ENCODE measurements around the gene SREK1. TPM values are rescaled to one million over a fixed set of nuclear protein-coding genes. Genes with fewer than 3 reads are reported as not detected.

SREK1 gene
- total RNA-seq, 1 donor from 2014 or later: 70.3 TPM

GRCh38 chr5:66143473-66144073, 527 bp upstream of the SREK1 start:
- H3K4me1 Mint-ChIP-seq: peaks cover 33% of the 10 kb centered on the region
- peak overlapping the region; percentile 99 for H3K27ac Mint-ChIP-seq
- H3K4me3 Mint-ChIP-seq: peak overlapping the region; percentile 97
- H3K36me3 Mint-ChIP-seq (ENCODE audit: low read depth): peaks cover 7% of the 10 kb centered on the region
- intact Hi-C loops (cut with micrococcal nuclease): loop anchor here (1.0 to 10.0 kb wide), 10 partner anchors 26 to 1375 kb away; partner anchors contain the start of genes ADAMTS6, CENPK, CWC27 and PPWD1
- peak; percentile 62 for DNase-seq
- no peaks in the 10 kb centered on the region for H3K9me3 Mint-ChIP-seq
- no peaks in the 10 kb centered on the region for H3K27me3 Mint-ChIP-seq

GRCh38 chr5:66144834-66145390, 812 bp downstream of the SREK1 start:
- peak overlapping the region; percentile 99 for H3K27ac Mint-ChIP-seq
- intact Hi-C loops (cut with micrococcal nuclease): loop anchor here (1.0 to 10.0 kb wide), 10 partner anchors 24 to 1376 kb away; partner anchors contain the start of genes ADAMTS6, CENPK, CWC27 and PPWD1
- peaks cover 31% of the 10 kb centered on the region for H3K4me1 Mint-ChIP-seq
- no peak for DNase-seq
- peak overlapping the region; percentile 97 for H3K4me3 Mint-ChIP-seq
- peaks cover 14% of the 10 kb centered on the region for H3K36me3 Mint-ChIP-seq (ENCODE audit: low read depth)
- no peaks in the 10 kb centered on the region for H3K9me3 Mint-ChIP-seq
- no peaks in the 10 kb centered on the region for H3K27me3 Mint-ChIP-seq

- intact Hi-C loops (cut with micrococcal nuclease): loop anchor here (2.0 to 10.0 kb wide), 6 partner anchors 71 to 1377 kb away; partner anchors contain the start of genes ADAMTS6, CWC27 and SREK1IP1
- no peak for DNase-seq
- peaks cover 36% of the 10 kb centered on the region for H3K4me1 Mint-ChIP-seq
- no peaks in the 10 kb centered on the region for H3K9me3 Mint-ChIP-seq
- peak overlapping the region; percentile 97 for H3K4me3 Mint-ChIP-seq
- no peaks in the 10 kb centered on the region for H3K27me3 Mint-ChIP-seq
- peaks cover 20% of the 10 kb centered on the region for H3K36me3 Mint-ChIP-seq (ENCODE audit: low read depth)
- H3K27ac Mint-ChIP-seq: peak overlapping the region; percentile 88
These were observed 1.6 kb downstream of the SREK1 start for GRCh38 chr5:66145737-66146136.

GRCh38 chr5:66149950-66150349, 5.8 kb downstream of the SREK1 start:
- H3K4me3 Mint-ChIP-seq: no peak overlapping the region
- intact Hi-C loops (cut with micrococcal nuclease): loop anchor here (10.0 kb wide), 4 partner anchors 75 to 675 kb away; partner anchors contain the start of gene ADAMTS6
- H3K36me3 Mint-ChIP-seq (ENCODE audit: low read depth): peaks cover 30% of the 10 kb centered on the region
- no peaks in the 10 kb centered on the region for H3K27me3 Mint-ChIP-seq
- no peak for DNase-seq
- no peaks in the 10 kb centered on the region for H3K9me3 Mint-ChIP-seq
- H3K27ac Mint-ChIP-seq: peak overlapping the region; percentile 23
- peaks cover 38% of the 10 kb centered on the region for H3K4me1 Mint-ChIP-seq

GRCh38 chr5:66151030-66151429, 6.9 kb downstream of the SREK1 start:
- H3K4me3 Mint-ChIP-seq: peak overlapping the region; percentile 21
- no peak for DNase-seq

GRCh38 chr5:66151491-66151890, 7.4 kb downstream of the SREK1 start:
- Mint-ChIP-seq H3K9me3 (no peaks in the 10 kb centered on the region), H3K4me3 (peak overlapping the region; percentile 21), H3K27ac (peak overlapping the region; percentile 82), H3K36me3 (ENCODE audit: low read depth) (peaks cover 37% of the 10 kb centered on the region), H3K4me1 (peaks cover 30% of the 10 kb centered on the region), H3K27me3 (no peaks in the 10 kb centered on the region)
- intact Hi-C loops (cut with micrococcal nuclease): no loop called here
- DNase-seq: no peak

More at GRCh38 chr5:66151030-66151429, 6.9 kb downstream of the SREK1 start:
- H3K36me3 Mint-ChIP-seq (ENCODE audit: low read depth): peaks cover 33% of the 10 kb centered on the region
- intact Hi-C loops (cut with micrococcal nuclease): no loop called here
- no peaks in the 10 kb centered on the region for H3K9me3 Mint-ChIP-seq
- H3K4me1 Mint-ChIP-seq: peaks cover 34% of the 10 kb centered on the region
- no peaks in the 10 kb centered on the region for H3K27me3 Mint-ChIP-seq
- peak overlapping the region; percentile 82 for H3K27ac Mint-ChIP-seq

GRCh38 chr5:66157046-66157445, 12.9 kb downstream of the SREK1 start:
- Mint-ChIP-seq H3K27me3 (no peaks in the 10 kb centered on the region), H3K4me3 (no peak overlapping the region), H3K27ac (no peak overlapping the region), H3K36me3 (ENCODE audit: low read depth) (peaks cover 39% of the 10 kb centered on the region), H3K9me3 (no peaks in the 10 kb centered on the region), H3K4me1 (peaks cover 4% of the 10 kb centered on the region)
- DNase-seq: no peak
- intact Hi-C loops (cut with micrococcal nuclease): no loop called here

GRCh38 chr5:66161356-66161755, 17.3 kb downstream of the SREK1 start:
- H3K4me3 Mint-ChIP-seq: no peak overlapping the region
- H3K4me1 Mint-ChIP-seq: peaks cover 11% of the 10 kb centered on the region
- intact Hi-C loops (cut with micrococcal nuclease): loop anchor here (10.0 kb wide), 1 partner anchor 1043 kb away; no protein-coding TSS in a partner anchor
- DNase-seq: no peak
- no peaks in the 10 kb centered on the region for H3K9me3 Mint-ChIP-seq
- H3K27ac Mint-ChIP-seq: no peak overlapping the region
- H3K27me3 Mint-ChIP-seq: no peaks in the 10 kb centered on the region
- H3K36me3 Mint-ChIP-seq (ENCODE audit: low read depth): peaks cover 53% of the 10 kb centered on the region

- Mint-ChIP-seq H3K36me3 (ENCODE audit: low read depth) (peaks cover 55% of the 10 kb centered on the region), H3K9me3 (no peaks in the 10 kb centered on the region), H3K4me1 (peaks cover 11% of the 10 kb centered on the region), H3K4me3 (no peak overlapping the region), H3K27ac (no peak overlapping the region), H3K27me3 (no peaks in the 10 kb centered on the region)
- DNase-seq: no peak
- intact Hi-C loops (cut with micrococcal nuclease): loop anchor here (10.0 kb wide), 1 partner anchor 1041 kb away; no protein-coding TSS in a partner anchor
These were observed 20.1 kb downstream of the SREK1 start for GRCh38 chr5:66164044-66164790.

- Mint-ChIP-seq H3K4me3 (no peak overlapping the region), H3K9me3 (no peaks in the 10 kb centered on the region), H3K27ac (no peak overlapping the region), H3K4me1 (peaks cover 21% of the 10 kb centered on the region), H3K36me3 (ENCODE audit: low read depth) (peaks cover 49% of the 10 kb centered on the region), H3K27me3 (no peaks in the 10 kb centered on the region)
- no peak for DNase-seq
- intact Hi-C loops (cut with micrococcal nuclease): loop anchor here (10.0 kb wide), 1 partner anchor 1037 kb away; no protein-coding TSS in a partner anchor
These were observed 24.1 kb downstream of the SREK1 start for GRCh38 chr5:66168226-66168625.

GRCh38 chr5:66169534-66169933, 25.4 kb downstream of the SREK1 start:
- Mint-ChIP-seq H3K4me1 (peaks cover 19% of the 10 kb centered on the region), H3K36me3 (ENCODE audit: low read depth) (peaks cover 46% of the 10 kb centered on the region), H3K27ac (no peak overlapping the region), H3K27me3 (no peaks in the 10 kb centered on the region), H3K4me3 (no peak overlapping the region), H3K9me3 (no peaks in the 10 kb centered on the region)
- intact Hi-C loops (cut with micrococcal nuclease): loop anchor here (1.0 to 10.0 kb wide), 2 partner anchors 25 to 1035 kb away; partner anchors contain the start of gene SREK1
- DNase-seq: peak; percentile 66

- no peak for DNase-seq
- H3K4me3 Mint-ChIP-seq: no peak overlapping the region
- H3K4me1 Mint-ChIP-seq: peaks cover 19% of the 10 kb centered on the region
- peaks cover 49% of the 10 kb centered on the region for H3K36me3 Mint-ChIP-seq (ENCODE audit: low read depth)
- no peaks in the 10 kb centered on the region for H3K9me3 Mint-ChIP-seq
- intact Hi-C loops (cut with micrococcal nuclease): loop anchor here (2.0 to 10.0 kb wide), 2 partner anchors 244 to 396 kb away; partner anchors contain the start of gene ERBIN
- peak overlapping the region; percentile 8 for H3K27ac Mint-ChIP-seq
- no peaks in the 10 kb centered on the region for H3K27me3 Mint-ChIP-seq
These were observed 26.3 kb downstream of the SREK1 start for GRCh38 chr5:66170195-66170919.

Measured in activated CD4-positive, alpha-beta T cell treated with anti-CD3 and anti-CD28 coated beads, Interleukin-2, amount 10 ng/mL, durations not matched to agents 24 days and 14 days (primary cell).